HepG2 (cell line): ENCODE measurements around the gene RBP5. TPM values are rescaled to one million over a fixed set of nuclear protein-coding genes. Genes with fewer than 3 reads are reported as not detected.

Experiments used
- HNRNPL ChIP-seq: fragments of 200-400 bp; formaldehyde crosslinking; IDR thresholded peaks from 2 replicates; pipeline ENCODE4 v1.6.1; 2017; ENCODE audit warnings: mild to moderate bottlenecking, low read depth, low read length
- KLF11 ChIP-seq: IDR thresholded peaks from 2 replicates; pipeline ENCODE4 v1.6.1; 2016; ENCODE audit warnings: missing compliant biosample characterization
- MTF2 ChIP-seq: sonication (generic); formaldehyde crosslinking; IDR thresholded peaks from 2 replicates; pipeline ENCODE4 v1.5.0; 2020; ENCODE audit warnings: missing genetic modification reagents, borderline replicate concordance
- XBP1 ChIP-seq: sonication (generic); formaldehyde crosslinking; IDR thresholded peaks from 2 replicates; pipeline ENCODE4 v1.5.0; 2020; ENCODE audit warnings: missing genetic modification reagents
- ZNF101 ChIP-seq: sonication (generic); formaldehyde crosslinking; IDR thresholded peaks from 2 replicates; pipeline ENCODE4 v1.4.0; 2020; ENCODE audit warnings: mild to moderate bottlenecking, low read depth, missing genetic modification reagents, borderline replicate concordance
- ZNF121 ChIP-seq: sonication (generic); formaldehyde crosslinking; IDR thresholded peaks from 2 replicates; pipeline ENCODE4 v1.5.0; 2020; ENCODE audit warnings: mild to moderate bottlenecking, missing genetic modification reagents
- ZNF260 ChIP-seq: sonication (generic); formaldehyde crosslinking; IDR thresholded peaks from 2 replicates; pipeline ENCODE4 v1.4.0; 2020; ENCODE audit warnings: missing genetic modification reagents, low read depth, mild to moderate bottlenecking, borderline replicate concordance
- ZNF432 ChIP-seq: sonication (generic); formaldehyde crosslinking; IDR thresholded peaks from 2 replicates; pipeline ENCODE4 v1.5.0; 2020; ENCODE audit warnings: missing genetic modification reagents, mild to moderate bottlenecking, borderline replicate concordance
- ZNF83 ChIP-seq: sonication (generic); formaldehyde crosslinking; IDR thresholded peaks from 2 replicates; pipeline ENCODE4 v1.4.0; 2020; ENCODE audit warnings: missing genetic modification reagents, mild to moderate bottlenecking, borderline replicate concordance
- ZNF841 ChIP-seq: sonication (generic); formaldehyde crosslinking; IDR thresholded peaks from 2 replicates; pipeline ENCODE4 v1.8.1; 2023; ENCODE audit warnings: missing genetic modification reagents, borderline replicate concordance
- polyA plus RNA-seq, 8 experiments: library from polyadenylated mRNA; depleted of rRNA in 3 of 8; stranded (reverse) in 7 of 8; unstranded in 1 of 8; fragments of >200 nt; fragmentation: Illumina TruSeq in 4 of 8; extraction: Trizol in 4 of 8; gene quantifications; 2 replicates each; pipeline versions ENCODE4 v1.2.1 to v1.2.3, GENCODE V29; 2011 to 2016; ENCODE audit warnings: low read depth in 4 of 8, missing spikeins in 1 of 8, mixed read lengths in 1 of 8; ENCODE audit not compliant: insufficient read depth in 1 of 8
- total RNA-seq, 5 experiments: library from RNA; depleted of rRNA; stranded (reverse); fragments of >200 nt; fragmentation: Illumina TruSeq; extraction: Trizol; gene quantifications; 2 replicates each; pipeline ENCODE4 v1.2.3, GENCODE V29; 2016; ENCODE audit warnings: low read depth in 1 of 5
- TF ChIP-seq, protein P1 (sequence below): sonication (generic); formaldehyde crosslinking; IDR thresholded peaks from 2 replicates; pipeline ENCODE4 v1.5.1; 2020; ENCODE audit warnings: mild to moderate bottlenecking, missing genetic modification reagents, moderate library complexity
- TF ChIP-seq, protein P2 (sequence below): sonication (generic); formaldehyde crosslinking; IDR thresholded peaks from 2 replicates; pipeline ENCODE4 v1.8.0; 2022; ENCODE audit warnings: missing genetic modification reagents, low read depth, mild to moderate bottlenecking, borderline replicate concordance
- TF ChIP-seq, protein P3 (sequence below): sonication (generic); formaldehyde crosslinking; IDR thresholded peaks from 2 replicates; pipeline ENCODE4 v1.4.0; 2020; ENCODE audit warnings: missing genetic modification reagents
- TF ChIP-seq, protein P4 (sequence below): IDR thresholded peaks from 2 replicates; pipeline ENCODE4 v1.6.1; 2016; ENCODE audit warnings: missing compliant biosample characterization, missing genetic modification reagents, borderline replicate concordance
- TF ChIP-seq, protein P5 (sequence below): sonication (generic); formaldehyde crosslinking; conservative IDR thresholded peaks from 2 replicates; pipeline ENCODE4 v1.4.0; 2020; ENCODE audit warnings: mild to moderate bottlenecking, missing genetic modification reagents, moderate library complexity
- TF ChIP-seq, protein P6 (sequence below): IDR thresholded peaks from 2 replicates; pipeline ENCODE4 v1.6.1; 2016

RBP5 gene
- total and polyA plus RNA-seq, 2 of the 13 experiments (the other 11 are each of a cell fraction or from before 2014, with no cell fraction given), result 13.8 to 19.8 TPM

DNA sequence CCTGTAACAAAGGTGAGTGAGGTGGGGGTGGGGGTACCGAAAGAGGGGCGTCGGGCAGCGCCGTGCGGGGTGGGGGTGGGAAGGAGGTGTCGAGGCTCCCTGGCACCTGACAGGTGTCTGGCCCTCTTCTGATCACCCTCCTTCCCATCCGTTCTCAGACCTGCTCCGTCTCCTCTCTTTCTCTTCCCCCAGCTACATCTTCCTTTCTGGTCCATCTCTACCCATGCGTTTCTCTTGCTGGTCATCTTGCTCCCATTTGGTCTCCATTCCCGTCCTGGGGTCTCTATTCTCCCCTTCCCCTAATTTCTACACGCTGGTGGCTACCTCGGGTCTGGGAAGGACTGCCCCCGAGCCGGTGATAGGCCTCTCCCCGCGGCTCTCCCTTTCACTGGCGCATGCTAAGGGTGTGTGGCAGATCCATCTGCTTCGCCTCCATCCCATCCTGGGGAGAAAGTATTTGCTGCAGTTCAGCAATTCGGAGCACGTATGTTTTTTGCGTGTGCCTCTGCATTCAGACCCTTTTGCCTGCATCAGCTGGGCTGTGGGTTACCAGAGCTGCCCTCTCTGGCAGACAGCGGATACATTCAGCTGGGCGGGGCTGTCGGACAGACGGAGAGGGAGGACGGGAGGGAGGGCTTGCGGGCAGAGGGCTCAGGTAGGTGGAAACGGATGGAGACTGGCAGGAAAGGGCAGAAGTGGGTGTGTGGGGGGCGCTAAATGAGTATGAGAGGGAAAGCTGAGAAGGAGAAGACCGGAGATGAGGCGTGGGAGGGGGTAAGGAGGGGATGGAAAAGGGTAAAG is 2.2 kb upstream of the RBP5 start (continued):
- no peak for TF ChIP-seq ZNF260 (CRISPR knock-in tag)
- no peak for TF ChIP-seq ZNF432 (CRISPR knock-in tag)
- TF ChIP-seq MTF2, result no peak
- TF ChIP-seq, protein P1, sequence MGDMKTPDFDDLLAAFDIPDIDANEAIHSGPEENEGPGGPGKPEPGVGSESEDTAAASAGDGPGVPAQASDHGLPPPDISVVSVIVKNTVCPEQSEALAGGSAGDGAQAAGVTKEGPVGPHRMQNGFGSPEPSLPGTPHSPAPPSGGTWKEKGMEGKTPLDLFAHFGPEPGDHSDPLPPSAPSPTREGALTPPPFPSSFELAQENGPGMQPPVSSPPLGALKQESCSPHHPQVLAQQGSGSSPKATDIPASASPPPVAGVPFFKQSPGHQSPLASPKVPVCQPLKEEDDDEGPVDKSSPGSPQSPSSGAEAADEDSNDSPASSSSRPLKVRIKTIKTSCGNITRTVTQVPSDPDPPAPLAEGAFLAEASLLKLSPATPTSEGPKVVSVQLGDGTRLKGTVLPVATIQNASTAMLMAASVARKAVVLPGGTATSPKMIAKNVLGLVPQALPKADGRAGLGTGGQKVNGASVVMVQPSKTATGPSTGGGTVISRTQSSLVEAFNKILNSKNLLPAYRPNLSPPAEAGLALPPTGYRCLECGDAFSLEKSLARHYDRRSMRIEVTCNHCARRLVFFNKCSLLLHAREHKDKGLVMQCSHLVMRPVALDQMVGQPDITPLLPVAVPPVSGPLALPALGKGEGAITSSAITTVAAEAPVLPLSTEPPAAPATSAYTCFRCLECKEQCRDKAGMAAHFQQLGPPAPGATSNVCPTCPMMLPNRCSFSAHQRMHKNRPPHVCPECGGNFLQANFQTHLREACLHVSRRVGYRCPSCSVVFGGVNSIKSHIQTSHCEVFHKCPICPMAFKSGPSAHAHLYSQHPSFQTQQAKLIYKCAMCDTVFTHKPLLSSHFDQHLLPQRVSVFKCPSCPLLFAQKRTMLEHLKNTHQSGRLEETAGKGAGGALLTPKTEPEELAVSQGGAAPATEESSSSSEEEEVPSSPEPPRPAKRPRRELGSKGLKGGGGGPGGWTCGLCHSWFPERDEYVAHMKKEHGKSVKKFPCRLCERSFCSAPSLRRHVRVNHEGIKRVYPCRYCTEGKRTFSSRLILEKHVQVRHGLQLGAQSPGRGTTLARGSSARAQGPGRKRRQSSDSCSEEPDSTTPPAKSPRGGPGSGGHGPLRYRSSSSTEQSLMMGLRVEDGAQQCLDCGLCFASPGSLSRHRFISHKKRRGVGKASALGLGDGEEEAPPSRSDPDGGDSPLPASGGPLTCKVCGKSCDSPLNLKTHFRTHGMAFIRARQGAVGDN (CRISPR knock-in tag), result peak; percentile 49
- no peak for TF ChIP-seq KLF11 (CRISPR knock-in tag)
- TF ChIP-seq ZNF83 (CRISPR knock-in tag), result no peak
- TF ChIP-seq ZNF101 (CRISPR knock-in tag), result no peak
- TF ChIP-seq, protein P2, sequence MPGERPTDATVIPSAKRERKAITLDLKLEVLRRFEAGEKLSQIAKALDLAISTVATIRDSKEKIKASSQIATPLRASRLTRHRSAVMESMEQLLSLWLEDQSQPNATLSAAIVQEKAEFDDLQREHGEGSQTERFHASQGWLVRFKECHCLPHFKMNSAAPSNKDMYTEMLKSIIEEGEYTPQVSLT (CRISPR knock-in tag), result no peak
- TF ChIP-seq, protein P3, sequence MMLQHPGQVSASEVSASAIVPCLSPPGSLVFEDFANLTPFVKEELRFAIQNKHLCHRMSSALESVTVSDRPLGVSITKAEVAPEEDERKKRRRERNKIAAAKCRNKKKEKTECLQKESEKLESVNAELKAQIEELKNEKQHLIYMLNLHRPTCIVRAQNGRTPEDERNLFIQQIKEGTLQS (CRISPR knock-in tag), result no peak
- TF ChIP-seq HNRNPL, result 0 out of 2 replicates have a peak, but pooled peaks have one; percentile 37
- TF ChIP-seq, protein P4, sequence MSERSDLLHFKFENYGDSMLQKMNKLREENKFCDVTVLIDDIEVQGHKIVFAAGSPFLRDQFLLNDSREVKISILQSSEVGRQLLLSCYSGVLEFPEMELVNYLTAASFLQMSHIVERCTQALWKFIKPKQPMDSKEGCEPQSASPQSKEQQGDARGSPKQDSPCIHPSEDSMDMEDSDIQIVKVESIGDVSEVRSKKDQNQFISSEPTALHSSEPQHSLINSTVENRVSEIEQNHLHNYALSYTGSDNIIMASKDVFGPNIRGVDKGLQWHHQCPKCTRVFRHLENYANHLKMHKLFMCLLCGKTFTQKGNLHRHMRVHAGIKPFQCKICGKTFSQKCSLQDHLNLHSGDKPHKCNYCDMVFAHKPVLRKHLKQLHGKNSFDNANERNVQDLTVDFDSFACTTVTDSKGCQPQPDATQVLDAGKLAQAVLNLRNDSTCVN (CRISPR knock-in tag), result no peak
- TF ChIP-seq, protein P5, sequence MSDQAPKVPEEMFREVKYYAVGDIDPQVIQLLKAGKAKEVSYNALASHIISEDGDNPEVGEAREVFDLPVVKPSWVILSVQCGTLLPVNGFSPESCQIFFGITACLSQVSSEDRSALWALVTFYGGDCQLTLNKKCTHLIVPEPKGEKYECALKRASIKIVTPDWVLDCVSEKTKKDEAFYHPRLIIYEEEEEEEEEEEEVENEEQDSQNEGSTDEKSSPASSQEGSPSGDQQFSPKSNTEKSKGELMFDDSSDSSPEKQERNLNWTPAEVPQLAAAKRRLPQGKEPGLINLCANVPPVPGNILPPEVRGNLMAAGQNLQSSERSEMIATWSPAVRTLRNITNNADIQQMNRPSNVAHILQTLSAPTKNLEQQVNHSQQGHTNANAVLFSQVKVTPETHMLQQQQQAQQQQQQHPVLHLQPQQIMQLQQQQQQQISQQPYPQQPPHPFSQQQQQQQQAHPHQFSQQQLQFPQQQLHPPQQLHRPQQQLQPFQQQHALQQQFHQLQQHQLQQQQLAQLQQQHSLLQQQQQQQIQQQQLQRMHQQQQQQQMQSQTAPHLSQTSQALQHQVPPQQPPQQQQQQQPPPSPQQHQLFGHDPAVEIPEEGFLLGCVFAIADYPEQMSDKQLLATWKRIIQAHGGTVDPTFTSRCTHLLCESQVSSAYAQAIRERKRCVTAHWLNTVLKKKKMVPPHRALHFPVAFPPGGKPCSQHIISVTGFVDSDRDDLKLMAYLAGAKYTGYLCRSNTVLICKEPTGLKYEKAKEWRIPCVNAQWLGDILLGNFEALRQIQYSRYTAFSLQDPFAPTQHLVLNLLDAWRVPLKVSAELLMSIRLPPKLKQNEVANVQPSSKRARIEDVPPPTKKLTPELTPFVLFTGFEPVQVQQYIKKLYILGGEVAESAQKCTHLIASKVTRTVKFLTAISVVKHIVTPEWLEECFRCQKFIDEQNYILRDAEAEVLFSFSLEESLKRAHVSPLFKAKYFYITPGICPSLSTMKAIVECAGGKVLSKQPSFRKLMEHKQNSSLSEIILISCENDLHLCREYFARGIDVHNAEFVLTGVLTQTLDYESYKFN (CRISPR knock-in tag), result no peak
- TF ChIP-seq ZNF841 (CRISPR knock-in tag), result no peak
- TF ChIP-seq, protein P6, sequence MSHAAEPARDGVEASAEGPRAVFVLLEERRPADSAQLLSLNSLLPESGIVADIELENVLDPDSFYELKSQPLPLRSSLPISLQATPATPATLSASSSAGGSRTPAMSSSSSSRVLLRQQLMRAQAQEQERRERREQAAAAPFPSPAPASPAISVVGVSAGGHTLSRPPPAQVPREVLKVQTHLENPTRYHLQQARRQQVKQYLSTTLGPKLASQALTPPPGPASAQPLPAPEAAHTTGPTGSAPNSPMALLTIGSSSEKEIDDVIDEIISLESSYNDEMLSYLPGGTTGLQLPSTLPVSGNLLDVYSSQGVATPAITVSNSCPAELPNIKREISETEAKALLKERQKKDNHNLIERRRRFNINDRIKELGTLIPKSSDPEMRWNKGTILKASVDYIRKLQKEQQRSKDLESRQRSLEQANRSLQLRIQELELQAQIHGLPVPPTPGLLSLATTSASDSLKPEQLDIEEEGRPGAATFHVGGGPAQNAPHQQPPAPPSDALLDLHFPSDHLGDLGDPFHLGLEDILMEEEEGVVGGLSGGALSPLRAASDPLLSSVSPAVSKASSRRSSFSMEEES (CRISPR knock-in tag), result no peak
- no peak for TF ChIP-seq ZNF121 (CRISPR knock-in tag)
- TF ChIP-seq XBP1, result no peak
